ENCODE data around the gene FBXW8.

DNA sequence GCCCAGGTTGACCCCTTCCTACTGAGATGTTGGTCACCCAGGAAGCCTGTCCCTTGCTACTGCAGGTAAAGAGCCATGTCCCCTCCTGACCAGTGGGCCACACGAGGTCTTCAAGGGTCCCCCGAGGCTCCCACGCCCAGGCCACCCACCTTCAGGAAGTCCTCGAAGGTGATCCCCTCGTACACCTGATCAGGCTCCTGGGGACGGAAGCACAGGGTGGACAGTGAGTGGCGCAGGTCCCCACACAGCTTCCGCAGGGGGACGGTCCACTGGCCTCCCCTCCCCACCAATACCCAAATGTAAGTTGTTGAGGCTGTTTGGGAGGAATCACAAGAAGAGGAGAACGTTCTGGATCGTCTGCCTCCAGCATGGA lies 131.0 kb downstream of the FBXW8 start:
- TF ChIP-seq POLR2A (IDR thresholded peaks at IDR 0.05) = no peak
- TF ChIP-seq, protein P1, sequence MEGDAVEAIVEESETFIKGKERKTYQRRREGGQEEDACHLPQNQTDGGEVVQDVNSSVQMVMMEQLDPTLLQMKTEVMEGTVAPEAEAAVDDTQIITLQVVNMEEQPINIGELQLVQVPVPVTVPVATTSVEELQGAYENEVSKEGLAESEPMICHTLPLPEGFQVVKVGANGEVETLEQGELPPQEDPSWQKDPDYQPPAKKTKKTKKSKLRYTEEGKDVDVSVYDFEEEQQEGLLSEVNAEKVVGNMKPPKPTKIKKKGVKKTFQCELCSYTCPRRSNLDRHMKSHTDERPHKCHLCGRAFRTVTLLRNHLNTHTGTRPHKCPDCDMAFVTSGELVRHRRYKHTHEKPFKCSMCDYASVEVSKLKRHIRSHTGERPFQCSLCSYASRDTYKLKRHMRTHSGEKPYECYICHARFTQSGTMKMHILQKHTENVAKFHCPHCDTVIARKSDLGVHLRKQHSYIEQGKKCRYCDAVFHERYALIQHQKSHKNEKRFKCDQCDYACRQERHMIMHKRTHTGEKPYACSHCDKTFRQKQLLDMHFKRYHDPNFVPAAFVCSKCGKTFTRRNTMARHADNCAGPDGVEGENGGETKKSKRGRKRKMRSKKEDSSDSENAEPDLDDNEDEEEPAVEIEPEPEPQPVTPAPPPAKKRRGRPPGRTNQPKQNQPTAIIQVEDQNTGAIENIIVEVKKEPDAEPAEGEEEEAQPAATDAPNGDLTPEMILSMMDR (IDR thresholded peaks at IDR 0.05) = no peak

Data from vagina (tissue), 2 donors.